Neutrophil (primary cell): ENCODE results near the gene ATP9B.

Source experiments
- H3K27ac ChIP-seq: fragments of 200-600 bp; sonication (generic); 2 replicates; pipeline ENCODE4 v1.5.1; 2016; ENCODE audit warnings: mild to moderate bottlenecking, moderate library complexity
- H3K27me3 ChIP-seq: fragments of 200-600 bp; sonication (generic); 2 replicates; pipeline ENCODE4 v1.6.0; 2016; ENCODE audit warnings: mild to moderate bottlenecking
- H3K36me3 ChIP-seq: fragments of 200-600 bp; sonication (generic); 2 replicates; pipeline ENCODE4 v1.5.1; 2017
- H3K4me1 ChIP-seq, 2 experiments: fragments of 200-600 bp in 1 of 2; sonication (generic) in 1 of 2; 1 replicate in 1 of 2; 2 replicates in 1 of 2; pipeline versions ENCODE4 v1.5.1 to v1.6.1; 2013 to 2016; ENCODE audit warnings: low read depth in 1 of 2, low read length in 1 of 2, mild to moderate bottlenecking in 1 of 2, moderate library complexity in 1 of 2; ENCODE audit not compliant: control insufficient read depth in 1 of 2, insufficient read depth in 1 of 2
- H3K4me3 ChIP-seq, 2 experiments: fragments of 200-600 bp in 1 of 2; sonication (generic) in 1 of 2; 1 replicate in 1 of 2; 2 replicates in 1 of 2; pipeline ENCODE4 v1.5.1; 2013 to 2016; ENCODE audit warnings: low read depth in 1 of 2, low read length in 1 of 2, mild to moderate bottlenecking in 1 of 2, moderate library complexity in 1 of 2
- H3K9me3 ChIP-seq: fragments of 200-600 bp; sonication (generic); 2 replicates; pipeline ENCODE4 v1.5.1; 2016
- TF ChIP-seq, protein P1 (sequence below): fragments of 200-600 bp; sonication (generic); IDR thresholded peaks from 2 replicates; pipeline ENCODE4 v1.5.1; 2016; ENCODE audit warnings: antibody characterized with exemption

ATP9B gene

DNA sequence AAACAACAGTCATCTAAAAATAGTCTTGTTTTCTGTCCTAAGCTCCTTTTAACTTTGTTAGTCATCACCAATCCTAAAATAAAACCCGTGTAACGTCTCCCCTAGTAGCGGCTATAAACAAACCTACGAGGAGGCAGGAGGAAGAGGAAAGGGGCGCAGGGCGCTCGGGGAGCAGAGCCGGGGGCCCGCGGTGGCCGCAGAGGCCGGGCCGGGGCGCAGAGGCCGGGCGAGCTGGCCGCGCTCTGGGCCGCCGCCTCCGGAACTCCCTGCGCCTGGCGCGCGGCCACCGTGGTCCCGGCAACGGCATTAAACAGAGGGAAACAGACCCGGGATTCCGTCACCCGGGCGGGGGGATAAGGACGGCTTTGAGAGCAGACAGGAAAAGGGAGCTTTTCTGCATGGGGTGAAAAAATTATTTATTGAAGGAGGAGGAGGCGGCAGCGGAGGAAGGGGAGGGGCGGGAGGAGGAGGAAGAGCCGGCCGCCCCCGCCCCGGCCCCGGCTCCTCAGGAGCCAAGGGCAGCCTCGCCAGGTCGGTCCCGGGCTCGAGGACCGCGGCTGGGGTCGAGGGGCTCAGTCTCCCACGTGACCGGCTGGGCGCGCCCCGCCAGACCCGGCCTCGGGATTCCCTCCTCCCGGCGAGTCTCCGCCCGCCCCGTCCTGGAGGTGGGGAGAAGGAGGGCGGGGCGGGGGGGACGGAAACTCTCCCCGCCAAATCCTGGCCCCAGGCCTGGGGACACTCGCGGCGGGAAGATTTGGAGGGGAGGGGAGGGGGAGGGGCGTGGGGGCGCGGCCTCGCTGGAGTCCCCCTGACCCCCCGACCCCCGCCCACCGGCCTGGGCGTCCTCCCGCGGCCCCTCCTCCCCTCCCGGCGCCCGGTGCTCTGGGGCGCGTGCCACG is 324.7 kb downstream of the ATP9B start:
- TF ChIP-seq, protein P1, sequence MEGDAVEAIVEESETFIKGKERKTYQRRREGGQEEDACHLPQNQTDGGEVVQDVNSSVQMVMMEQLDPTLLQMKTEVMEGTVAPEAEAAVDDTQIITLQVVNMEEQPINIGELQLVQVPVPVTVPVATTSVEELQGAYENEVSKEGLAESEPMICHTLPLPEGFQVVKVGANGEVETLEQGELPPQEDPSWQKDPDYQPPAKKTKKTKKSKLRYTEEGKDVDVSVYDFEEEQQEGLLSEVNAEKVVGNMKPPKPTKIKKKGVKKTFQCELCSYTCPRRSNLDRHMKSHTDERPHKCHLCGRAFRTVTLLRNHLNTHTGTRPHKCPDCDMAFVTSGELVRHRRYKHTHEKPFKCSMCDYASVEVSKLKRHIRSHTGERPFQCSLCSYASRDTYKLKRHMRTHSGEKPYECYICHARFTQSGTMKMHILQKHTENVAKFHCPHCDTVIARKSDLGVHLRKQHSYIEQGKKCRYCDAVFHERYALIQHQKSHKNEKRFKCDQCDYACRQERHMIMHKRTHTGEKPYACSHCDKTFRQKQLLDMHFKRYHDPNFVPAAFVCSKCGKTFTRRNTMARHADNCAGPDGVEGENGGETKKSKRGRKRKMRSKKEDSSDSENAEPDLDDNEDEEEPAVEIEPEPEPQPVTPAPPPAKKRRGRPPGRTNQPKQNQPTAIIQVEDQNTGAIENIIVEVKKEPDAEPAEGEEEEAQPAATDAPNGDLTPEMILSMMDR = no peak
- peak overlapping the region; percentile 47 to 57 for H3K4me3 ChIP-seq
- H3K27ac ChIP-seq = no peak overlapping the region
- H3K36me3 ChIP-seq = no peaks in the 10 kb centered on the region
- peaks cover 100% of the 10 kb centered on the region for H3K27me3 ChIP-seq
- peaks cover 6 to 26% of the 10 kb centered on the region in 2 experiments for H3K4me1 ChIP-seq
- H3K9me3 ChIP-seq = no peaks in the 10 kb centered on the region

DNA sequence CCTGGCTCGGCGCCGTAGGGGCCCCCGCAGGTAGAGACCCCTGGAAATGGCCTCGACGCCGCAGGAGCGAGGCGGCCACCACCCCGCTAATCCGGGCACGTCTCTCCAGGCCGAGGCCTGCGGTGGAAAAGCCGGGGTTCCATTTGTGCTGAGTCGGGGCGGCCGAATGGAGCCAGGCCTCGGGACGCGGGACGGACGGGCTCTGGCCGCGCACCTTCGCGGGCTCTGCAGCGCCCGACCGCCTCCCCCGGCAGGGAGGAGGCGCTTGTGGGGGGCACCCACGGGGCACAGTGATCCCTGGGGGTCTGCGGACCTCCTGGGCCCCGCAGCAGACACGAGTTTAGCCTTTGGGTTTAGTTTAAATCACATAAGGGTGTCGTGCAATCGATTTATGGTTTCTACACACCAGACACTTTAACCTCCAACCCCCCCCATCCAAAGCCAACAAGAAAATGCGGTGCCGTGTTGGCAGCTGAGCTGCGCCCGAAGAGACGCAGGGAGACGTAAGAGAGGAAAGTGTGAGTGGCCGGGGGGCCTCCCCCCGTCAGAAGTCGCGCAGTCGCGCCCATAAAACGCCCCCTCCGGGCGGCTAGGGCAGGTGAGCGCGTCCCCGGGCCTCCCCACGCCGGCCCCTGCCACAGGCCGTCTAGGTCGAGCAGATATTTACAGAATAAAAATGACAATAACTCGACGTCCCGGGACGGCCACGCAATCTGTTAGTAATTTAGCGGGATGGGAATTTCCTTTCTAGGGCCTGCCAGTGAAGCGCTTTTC is 325.5 kb downstream of the ATP9B start:
- Histone ChIP-seq H3K4me3 (peak overlapping the region; percentile 12 to 57), H3K27ac (no peak overlapping the region), H3K9me3 (no peaks in the 10 kb centered on the region), H3K27me3 (peaks cover 100% of the 10 kb centered on the region), H3K4me1 (peaks cover 11 to 33% of the 10 kb centered on the region in 2 experiments), H3K36me3 (no peaks in the 10 kb centered on the region)
- TF ChIP-seq, protein P1 = no peak

DNA sequence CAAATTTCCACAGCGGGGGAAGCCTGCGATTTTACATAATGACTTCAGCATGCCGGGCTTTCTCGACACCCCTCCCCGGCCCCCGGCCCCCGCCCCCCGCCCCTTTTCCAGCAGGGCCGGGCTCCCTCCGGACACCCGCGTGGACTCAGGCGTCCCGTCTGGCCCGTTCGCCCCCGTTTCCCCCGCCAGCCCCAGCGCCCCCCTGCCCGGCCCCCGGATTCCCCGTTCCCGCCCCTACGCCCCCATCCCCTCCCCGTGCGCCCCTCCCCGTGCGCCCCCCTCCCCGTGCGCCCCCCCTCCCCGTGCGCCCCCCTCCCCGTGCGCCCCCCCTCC is 326.1 kb downstream of the ATP9B start:
- Histone ChIP-seq H3K27me3 (peaks cover 100% of the 10 kb centered on the region), H3K27ac (no peak overlapping the region), H3K4me3 (peak overlapping the region in 1 of 2 experiments; percentile 57), H3K9me3 (no peaks in the 10 kb centered on the region), H3K36me3 (no peaks in the 10 kb centered on the region), H3K4me1 (peaks cover 11 to 35% of the 10 kb centered on the region in 2 experiments)
- TF ChIP-seq, protein P1 = no peak

DNA sequence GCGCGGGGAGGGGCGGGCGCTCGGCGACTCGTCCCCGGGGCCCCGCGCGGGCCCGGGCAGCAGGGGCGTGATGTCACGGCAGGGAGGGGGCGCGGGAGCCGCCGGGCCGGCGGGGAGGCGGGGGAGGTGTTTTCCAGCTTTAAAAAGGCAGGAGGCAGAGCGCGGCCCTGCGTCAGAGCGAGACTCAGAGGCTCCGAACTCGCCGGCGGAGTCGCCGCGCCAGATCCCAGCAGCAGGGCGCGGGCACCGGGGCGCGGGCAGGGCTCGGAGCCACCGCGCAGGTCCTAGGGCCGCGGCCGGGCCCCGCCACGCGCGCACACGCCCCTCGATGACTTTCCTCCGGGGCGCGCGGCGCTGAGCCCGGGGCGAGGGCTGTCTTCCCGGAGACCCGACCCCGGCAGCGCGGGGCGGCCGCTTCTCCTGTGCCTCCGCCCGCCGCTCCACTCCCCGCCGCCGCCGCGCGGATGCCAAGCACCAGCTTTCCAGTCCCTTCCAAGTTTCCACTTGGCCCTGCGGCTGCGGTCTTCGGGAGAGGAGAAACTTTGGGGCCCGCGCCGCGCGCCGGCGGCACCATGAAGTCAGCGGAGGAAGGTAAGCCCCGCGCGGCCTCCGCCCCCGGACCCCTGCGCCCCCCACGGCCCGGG is 326.7 kb downstream of the ATP9B start, which contains the start of gene NFATC1:
NFATC1 (plus strand) TSS at position 170 of the 644 bp plus-strand sequence; CDS start at position 465, 295 bp downstream.
- peaks cover 11 to 36% of the 10 kb centered on the region in 2 experiments for H3K4me1 ChIP-seq
- TF ChIP-seq, protein P1 = no peak
- no peaks in the 10 kb centered on the region for H3K9me3 ChIP-seq
- H3K27ac ChIP-seq = no peak within 1 kb of the TSS
- H3K27me3 ChIP-seq = peaks cover 99% of the 10 kb centered on the region
- peak within 1 kb of the TSS; percentile 12 to 57 for H3K4me3 ChIP-seq
- H3K36me3 ChIP-seq = no peaks in the 10 kb centered on the region

DNA sequence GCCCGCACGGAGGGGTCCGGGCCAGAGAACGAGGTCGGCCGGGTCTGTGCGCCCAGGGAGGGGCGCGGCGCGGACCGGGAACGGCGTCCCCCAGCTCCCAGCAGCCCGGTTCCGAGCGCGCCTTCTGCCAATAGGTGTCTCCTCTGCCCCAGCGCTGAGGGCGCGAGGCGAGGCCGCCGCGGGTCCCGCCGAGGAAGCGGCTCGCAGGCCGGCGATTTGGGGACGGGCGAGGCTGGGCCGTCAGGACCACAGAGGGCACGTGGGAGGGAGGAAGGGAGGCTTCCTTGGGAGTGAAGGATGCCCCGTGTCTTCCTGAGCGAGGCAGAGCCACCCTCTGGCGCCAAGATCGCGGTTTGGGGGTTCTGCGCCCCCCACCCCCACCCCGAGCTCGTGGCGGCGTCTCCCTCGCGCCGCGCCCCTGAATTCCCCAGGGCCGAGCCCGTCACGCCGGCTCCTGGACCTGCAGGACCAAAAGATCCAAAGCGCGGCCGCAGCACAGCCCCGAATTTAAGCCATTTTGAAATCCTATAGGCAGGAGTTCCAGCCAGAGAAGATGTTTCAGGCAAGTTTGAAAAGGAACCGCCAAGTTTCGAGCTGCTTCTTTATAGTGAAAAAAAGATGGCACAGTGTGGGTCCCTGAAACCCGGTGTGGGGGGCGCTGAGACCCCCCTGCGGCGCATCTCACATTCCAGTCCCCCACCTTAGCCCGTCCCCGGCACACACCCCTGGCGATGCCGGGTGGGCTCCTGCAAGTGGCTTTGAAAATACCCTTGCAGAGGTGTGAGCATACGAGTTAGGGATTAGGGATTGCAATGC is 327.4 kb downstream of the ATP9B start:
- Histone ChIP-seq H3K27me3 (peaks cover 99% of the 10 kb centered on the region), H3K36me3 (no peaks in the 10 kb centered on the region), H3K4me1 (peaks cover 11 to 42% of the 10 kb centered on the region in 2 experiments), H3K27ac (no peak overlapping the region), H3K9me3 (no peaks in the 10 kb centered on the region), H3K4me3 (no peak overlapping the region)
- TF ChIP-seq, protein P1 = no peak
